Measurements from ENCODE around the gene ZNF654.

Gene ZNF654

DNA sequence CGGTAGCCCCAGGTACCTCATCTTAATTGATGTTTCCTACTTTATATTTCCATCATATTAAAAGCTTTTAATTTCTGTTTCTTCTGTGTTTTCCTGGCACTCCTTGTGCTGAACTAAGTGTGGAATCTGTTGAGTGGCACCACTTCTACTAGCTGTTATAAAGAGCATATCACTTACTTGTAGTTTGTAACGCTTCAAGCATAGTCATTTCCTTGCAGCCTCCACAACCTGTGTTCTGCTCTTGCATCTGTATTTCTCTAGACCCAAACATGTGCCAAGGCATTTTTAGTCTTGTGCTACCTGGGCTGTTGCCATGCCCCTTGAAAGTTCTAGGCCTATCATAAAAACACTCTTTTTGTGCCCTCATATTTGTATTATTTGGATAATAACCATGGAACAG lies 16.0 kb downstream of the ZNF654 start:
- no peaks in the 10 kb centered on the region for H3K27me3 ChIP-seq (ENCODE audit: insufficient read depth, low read depth, severe bottlenecking)
- DNase-seq: no peak
- no peak overlapping the region for H3K27ac ChIP-seq
- TF ChIP-seq, protein P1, sequence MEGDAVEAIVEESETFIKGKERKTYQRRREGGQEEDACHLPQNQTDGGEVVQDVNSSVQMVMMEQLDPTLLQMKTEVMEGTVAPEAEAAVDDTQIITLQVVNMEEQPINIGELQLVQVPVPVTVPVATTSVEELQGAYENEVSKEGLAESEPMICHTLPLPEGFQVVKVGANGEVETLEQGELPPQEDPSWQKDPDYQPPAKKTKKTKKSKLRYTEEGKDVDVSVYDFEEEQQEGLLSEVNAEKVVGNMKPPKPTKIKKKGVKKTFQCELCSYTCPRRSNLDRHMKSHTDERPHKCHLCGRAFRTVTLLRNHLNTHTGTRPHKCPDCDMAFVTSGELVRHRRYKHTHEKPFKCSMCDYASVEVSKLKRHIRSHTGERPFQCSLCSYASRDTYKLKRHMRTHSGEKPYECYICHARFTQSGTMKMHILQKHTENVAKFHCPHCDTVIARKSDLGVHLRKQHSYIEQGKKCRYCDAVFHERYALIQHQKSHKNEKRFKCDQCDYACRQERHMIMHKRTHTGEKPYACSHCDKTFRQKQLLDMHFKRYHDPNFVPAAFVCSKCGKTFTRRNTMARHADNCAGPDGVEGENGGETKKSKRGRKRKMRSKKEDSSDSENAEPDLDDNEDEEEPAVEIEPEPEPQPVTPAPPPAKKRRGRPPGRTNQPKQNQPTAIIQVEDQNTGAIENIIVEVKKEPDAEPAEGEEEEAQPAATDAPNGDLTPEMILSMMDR (IDR thresholded peaks at IDR 0.05; ENCODE audit: low read depth, low read length): no peak
- H3K4me3 ChIP-seq (ENCODE audit: low read depth, low read length): no peak overlapping the region
- H3K9me3 ChIP-seq (ENCODE audit: severe bottlenecking): no peaks in the 10 kb centered on the region
- H3K36me3 ChIP-seq: no peaks in the 10 kb centered on the region

DNA sequence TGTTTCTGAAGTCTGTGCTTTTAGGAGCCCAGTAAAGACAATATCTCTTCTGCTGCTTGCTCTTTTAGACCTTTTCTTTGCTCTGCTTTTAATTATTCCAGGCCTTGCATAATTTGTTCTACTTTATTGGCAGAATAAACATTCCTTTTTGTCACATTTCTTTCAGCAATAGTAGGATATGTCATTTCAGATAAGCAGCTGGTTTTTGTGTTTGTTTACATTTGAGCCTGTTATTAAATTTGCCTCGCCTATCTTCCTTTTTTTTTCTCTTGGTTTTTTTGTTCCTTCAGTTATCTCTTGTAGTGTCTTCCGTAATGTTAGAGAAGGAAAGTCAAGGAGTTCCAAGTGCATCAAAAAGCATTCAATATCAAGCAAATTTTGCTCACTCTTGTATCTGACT lies 16.4 kb downstream of the ZNF654 start:
- TF ChIP-seq, protein P1 (IDR thresholded peaks at IDR 0.05; ENCODE audit: low read depth, low read length): no peak
- H3K4me3 ChIP-seq (ENCODE audit: low read depth, low read length): no peak overlapping the region
- no peak for DNase-seq
- no peaks in the 10 kb centered on the region for H3K36me3 ChIP-seq
- H3K27ac ChIP-seq: no peak overlapping the region
- no peaks in the 10 kb centered on the region for H3K9me3 ChIP-seq (ENCODE audit: severe bottlenecking)
- no peaks in the 10 kb centered on the region for H3K27me3 ChIP-seq (ENCODE audit: insufficient read depth, low read depth, severe bottlenecking)

DNA sequence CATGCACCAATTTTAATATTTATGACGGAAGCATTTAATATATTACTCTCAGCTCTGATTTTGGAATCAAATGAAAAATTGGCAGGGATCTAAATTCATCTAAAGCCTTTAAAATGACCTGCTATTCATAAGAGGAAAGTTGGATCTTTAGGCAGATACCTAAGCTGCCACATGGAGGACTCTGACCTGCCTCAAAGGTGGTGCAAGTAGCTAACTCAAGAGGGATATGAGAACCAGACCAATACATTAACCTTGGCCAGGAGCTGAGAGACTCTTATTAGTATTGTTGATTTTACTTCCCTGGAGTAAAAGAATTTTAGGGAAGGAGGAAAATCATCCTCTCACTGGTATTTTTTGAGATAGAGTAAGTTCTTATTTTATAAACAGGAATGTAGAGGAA lies 17.7 kb downstream of the ZNF654 start:
- Histone ChIP-seq H3K27ac (no peak overlapping the region), H3K27me3 (ENCODE audit: insufficient read depth, low read depth, severe bottlenecking) (no peaks in the 10 kb centered on the region), H3K36me3 (no peaks in the 10 kb centered on the region), H3K4me3 (ENCODE audit: low read depth, low read length) (no peak overlapping the region), H3K9me3 (ENCODE audit: severe bottlenecking) (no peaks in the 10 kb centered on the region)
- TF ChIP-seq, protein P1 (IDR thresholded peaks at IDR 0.05; ENCODE audit: low read depth, low read length): no peak
- DNase-seq: no peak

DNA sequence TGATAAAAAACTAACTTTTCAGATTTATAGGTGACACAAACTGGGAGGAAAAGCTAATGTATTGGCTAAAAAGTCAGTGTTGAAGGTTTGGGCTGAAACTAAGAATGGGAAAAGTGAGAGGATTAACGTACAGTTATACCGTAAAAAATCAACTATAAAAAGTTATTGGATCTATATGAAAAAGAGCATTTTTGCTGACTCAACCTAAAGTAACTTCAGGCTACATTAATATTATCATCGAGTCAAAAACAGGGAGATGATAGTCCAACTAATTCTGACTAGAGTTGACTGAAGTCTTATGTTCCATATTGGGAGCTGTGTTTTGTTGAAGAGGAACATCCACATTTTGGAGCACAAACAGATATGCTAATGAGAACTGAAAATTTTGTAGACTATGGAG lies 19.9 kb downstream of the ZNF654 start:
- Histone ChIP-seq H3K27ac (no peak overlapping the region), H3K4me3 (ENCODE audit: low read depth, low read length) (no peak overlapping the region), H3K27me3 (ENCODE audit: insufficient read depth, low read depth, severe bottlenecking) (no peaks in the 10 kb centered on the region), H3K36me3 (no peaks in the 10 kb centered on the region), H3K9me3 (ENCODE audit: severe bottlenecking) (no peaks in the 10 kb centered on the region)
- no peak for DNase-seq
- TF ChIP-seq, protein P1 (IDR thresholded peaks at IDR 0.05; ENCODE audit: low read depth, low read length): no peak

DNA sequence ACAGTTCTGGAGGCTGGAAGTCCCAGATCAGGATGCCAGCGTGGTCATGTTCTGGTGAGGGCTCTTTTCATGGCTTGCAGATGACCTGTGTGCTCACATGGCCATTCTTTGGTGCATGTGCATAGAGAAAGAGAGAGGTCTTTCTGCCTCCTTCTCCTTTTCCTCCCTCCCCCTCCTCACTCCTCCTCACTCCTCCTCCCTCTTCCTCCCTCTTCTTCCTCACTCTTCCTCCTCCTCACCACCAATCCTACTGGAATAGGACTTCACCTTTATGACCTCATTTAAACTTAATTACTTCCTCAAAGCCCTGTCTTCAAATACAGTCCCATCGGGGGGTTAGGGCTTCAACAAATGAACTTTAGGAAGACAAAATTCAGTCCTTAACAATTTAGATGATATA lies 23.8 kb downstream of the ZNF654 start:
- DNase-seq: no peak
- Histone ChIP-seq H3K27me3 (ENCODE audit: insufficient read depth, low read depth, severe bottlenecking) (no peaks in the 10 kb centered on the region), H3K27ac (no peak overlapping the region), H3K4me3 (ENCODE audit: low read depth, low read length) (no peak overlapping the region), H3K9me3 (ENCODE audit: severe bottlenecking) (no peaks in the 10 kb centered on the region), H3K36me3 (peaks cover 13% of the 10 kb centered on the region)
- TF ChIP-seq, protein P1 (IDR thresholded peaks at IDR 0.05; ENCODE audit: low read depth, low read length): no peak

DNA sequence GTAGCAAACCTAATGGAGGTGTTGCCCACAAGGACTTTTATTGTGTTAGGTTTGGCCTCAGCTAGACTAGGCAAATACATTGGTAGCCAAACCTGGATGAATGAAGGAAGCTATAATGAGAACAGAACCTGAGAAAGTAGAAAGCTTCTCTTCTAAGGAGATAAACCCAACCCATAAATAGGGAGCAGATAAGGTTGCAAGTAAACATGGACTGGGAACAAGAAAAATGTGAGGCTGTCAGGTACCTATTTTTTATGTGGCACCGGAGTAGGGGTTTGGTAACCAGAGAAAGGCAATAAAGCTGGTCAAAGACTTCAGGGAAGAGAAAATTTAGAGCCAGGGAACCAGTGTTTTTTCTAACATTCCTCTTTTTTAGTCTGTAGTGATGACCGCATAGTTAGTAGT lies 25.0 kb downstream of the ZNF654 start:
- H3K36me3 ChIP-seq: peaks cover 14% of the 10 kb centered on the region
- no peak overlapping the region for H3K4me3 ChIP-seq (ENCODE audit: low read depth, low read length)
- TF ChIP-seq, protein P1 (IDR thresholded peaks at IDR 0.05; ENCODE audit: low read depth, low read length): no peak
- no peak for DNase-seq
- H3K27ac ChIP-seq: no peak overlapping the region
- H3K9me3 ChIP-seq (ENCODE audit: severe bottlenecking): no peaks in the 10 kb centered on the region
- H3K27me3 ChIP-seq (ENCODE audit: insufficient read depth, low read depth, severe bottlenecking): no peaks in the 10 kb centered on the region
